Gastroesophageal sphincter (tissue), 4 donors: ENCODE measurements around the gene ITPKA. TPM values are rescaled to one million over a fixed set of nuclear protein-coding genes. Genes with fewer than 3 reads are reported as not detected.

Experiments
- ATAC-seq: fragments of 150-250 bp; one replicate; pipeline ENCODE4 v1.9.1; 2016; ENCODE audit warnings: mild to moderate bottlenecking, moderate library complexity
- H3K27ac ChIP-seq, 4 donors: fragments of 200-600 bp; sonication (generic) in 3 of 4; 1 replicate in 3 of 4; 2 replicates in 1 of 4; pipeline ENCODE4 v1.5.1; 2016 to 2019
- H3K27me3 ChIP-seq: fragments of 200-600 bp; sonication (generic); one replicate; pipeline ENCODE4 v1.5.1; 2019
- H3K36me3 ChIP-seq, 2 donors: fragments of 200-600 bp; sonication (generic); one replicate each; pipeline ENCODE4 v1.5.1; 2019; ENCODE audit warnings: control low read depth in 1 of 2
- H3K4me1 ChIP-seq, 3 donors: fragments of 200-600 bp; sonication (generic); 1 replicate in 2 of 3; 2 replicates in 1 of 3; pipeline ENCODE4 v1.5.1; 2016 to 2019; ENCODE audit warnings: control low read depth in 2 of 3
- H3K4me3 ChIP-seq, 2 donors: fragments of 200-600 bp; sonication (generic); one replicate each; pipeline ENCODE4 v1.5.1; 2019; ENCODE audit warnings: mild to moderate bottlenecking in 1 of 2, moderate library complexity in 1 of 2
- H3K9me3 ChIP-seq, 3 donors: fragments of 200-600 bp; sonication (generic); one replicate each; pipeline ENCODE4 v1.5.1; 2017 to 2019; ENCODE audit warnings: control low read depth in 2 of 3
- CTCF ChIP-seq, 4 experiments: fragments of 200-600 bp in 2 of 4; fragments of 450-650 bp in 2 of 4; sonication (generic) in 1 of 4; IDR thresholded peaks; one replicate each; pipeline ENCODE4 v1.5.1; 2017 to 2019; ENCODE audit warnings: antibody characterized with exemption in 4 of 4, mild to moderate bottlenecking in 2 of 4, moderate library complexity in 2 of 4
- EP300 ChIP-seq: sonication (generic); formaldehyde crosslinking; IDR thresholded peaks from one replicate; pipeline ENCODE4 v1.6.1; 2017; ENCODE audit warnings: antibody characterized with exemption, mild to moderate bottlenecking
- POLR2A ChIP-seq, 2 donors: fragments of 450-650 bp; IDR thresholded peaks; one replicate each; pipeline ENCODE4 v1.6.1; 2017; ENCODE audit warnings: antibody characterized with exemption in 2 of 2, mild to moderate bottlenecking in 2 of 2, moderate library complexity in 1 of 2
- POLR2AphosphoS5 ChIP-seq: sonication (generic); formaldehyde crosslinking; IDR thresholded peaks from one replicate; pipeline ENCODE4 v1.6.1; 2017; ENCODE audit warnings: antibody characterized with exemption
- WGBS, 2 donors: methylation state at CpG; one replicate each; pipeline ENCODE4 v1.1.5; 2018; ENCODE audit warnings: low coverage in 1 of 2; 5-methylcytosine and 5-hydroxymethylcytosine counted together
- total RNA-seq, 4 donors: library from RNA; depleted of rRNA; stranded (reverse); fragments of >200 nt; gene quantifications; one replicate each; pipeline ENCODE4 v1.1.0, GENCODE V29; 2016

Gene ITPKA
- total RNA-seq, 4 donors from 2014 or later, result 0.85 to 1.2 (median 0.94) TPM; not detected in 1

DNA sequence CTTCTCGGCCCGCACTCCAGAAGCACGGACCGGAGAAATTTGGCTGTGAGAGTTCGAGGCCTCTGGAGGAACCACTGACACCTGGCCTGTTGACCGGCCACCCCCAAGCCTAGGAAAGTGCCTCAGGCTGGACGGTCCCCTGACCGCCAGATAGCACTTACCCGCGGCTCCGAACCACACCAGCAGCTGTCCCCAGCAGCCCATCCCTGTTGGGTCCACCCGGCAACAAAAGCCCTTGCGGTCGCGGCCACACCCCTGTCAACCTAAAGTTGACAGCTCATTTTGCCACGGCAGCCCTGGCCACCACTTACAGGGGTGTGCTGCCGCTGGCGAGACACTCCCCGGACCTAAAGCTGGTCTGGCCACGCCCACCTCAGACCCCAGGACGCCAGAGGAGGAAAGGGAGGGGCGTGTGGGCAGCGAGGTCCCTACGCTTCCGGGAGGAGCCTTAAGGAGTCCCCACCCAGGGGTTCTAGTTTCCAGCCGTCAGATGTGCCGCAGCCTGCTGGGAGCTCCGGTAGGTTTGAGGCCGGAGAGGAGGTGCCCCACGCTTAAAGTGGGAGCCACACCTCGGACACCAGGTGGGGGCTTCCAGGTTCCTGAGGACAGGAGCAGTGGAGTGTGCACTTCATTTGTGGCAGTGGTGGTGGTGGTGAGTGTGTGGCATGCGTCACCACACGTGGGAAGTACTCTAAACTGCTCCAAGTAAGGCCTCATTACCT, 20.0 kb downstream of the ITPKA start, which contains the start of gene LTK:
TSS of gene LTK (minus strand) at position 322 of the 722 bp plus-strand sequence. CDS start at position 204, 118 bp downstream.
- H3K4me3 ChIP-seq, result peak within 1 kb of the TSS in 1 of 2 donors; percentile 45
- H3K9me3 ChIP-seq, result no peaks in the 10 kb centered on the region
- H3K27me3 ChIP-seq, result peaks cover 47% of the 10 kb centered on the region
- WGBS, 2 donors, result 56% methylated on average over 2 of the region's 33 CpGs; no CpG with 5 or more reads in 1 of the 2 donors
- H3K27ac ChIP-seq, result no peak within 1 kb of the TSS
- peak; percentile 42 for ATAC-seq
- peaks cover 0 to 15% of the 10 kb centered on the region in 2 donors for H3K36me3 ChIP-seq
- TF ChIP-seq CTCF (IDR thresholded peaks at IDR 0.05) (no peak), POLR2AphosphoS5 (no peak), EP300 (no peak), POLR2A (IDR thresholded peaks at IDR 0.05) (no peak)
- H3K4me1 ChIP-seq, result peaks cover 0 to 31% (median 26%) of the 10 kb centered on the region in 3 donors

- no peak for ATAC-seq
- 90 to 94% methylated on average over 5 to 6 of the region's 8 CpGs for WGBS, 2 donors
Observed at GRCh38 chr15:41517895-41518449, 24.3 kb downstream of the ITPKA start.

GRCh38 chr15:41520636-41521035, 27.0 kb downstream of the ITPKA start:
- Histone ChIP-seq H3K9me3 (no peaks in the 10 kb centered on the region), H3K27me3 (no peaks in the 10 kb centered on the region), H3K36me3 (peaks cover 0 to 75% of the 10 kb centered on the region in 2 donors), H3K4me3 (no peak overlapping the region), H3K27ac (no peak overlapping the region), H3K4me1 (no peaks in the 10 kb centered on the region)
- TF ChIP-seq EP300, result no peak
- TF ChIP-seq POLR2A (IDR thresholded peaks at IDR 0.05), result no peak
- TF ChIP-seq POLR2AphosphoS5, result no peak
- no peak for TF ChIP-seq CTCF (IDR thresholded peaks at IDR 0.05)
- ATAC-seq, result no peak
- WGBS, 2 donors, result 100% methylated on average over 1 of the region's 17 CpGs; no CpG with 5 or more reads in 1 of the 2 donors

More at GRCh38 chr15:41517895-41518449, 24.3 kb downstream of the ITPKA start:
- H3K9me3 ChIP-seq, result no peaks in the 10 kb centered on the region
- H3K36me3 ChIP-seq, result peaks cover 0 to 48% of the 10 kb centered on the region in 2 donors
- TF ChIP-seq EP300 (no peak), CTCF (IDR thresholded peaks at IDR 0.05) (no peak), POLR2AphosphoS5 (no peak), POLR2A (IDR thresholded peaks at IDR 0.05) (no peak)
- H3K27me3 ChIP-seq, result peaks cover 16% of the 10 kb centered on the region
- peaks cover 0 to 11% (median 8%) of the 10 kb centered on the region in 3 donors for H3K4me1 ChIP-seq
- no peak overlapping the region for H3K4me3 ChIP-seq
- no peak overlapping the region for H3K27ac ChIP-seq

DNA sequence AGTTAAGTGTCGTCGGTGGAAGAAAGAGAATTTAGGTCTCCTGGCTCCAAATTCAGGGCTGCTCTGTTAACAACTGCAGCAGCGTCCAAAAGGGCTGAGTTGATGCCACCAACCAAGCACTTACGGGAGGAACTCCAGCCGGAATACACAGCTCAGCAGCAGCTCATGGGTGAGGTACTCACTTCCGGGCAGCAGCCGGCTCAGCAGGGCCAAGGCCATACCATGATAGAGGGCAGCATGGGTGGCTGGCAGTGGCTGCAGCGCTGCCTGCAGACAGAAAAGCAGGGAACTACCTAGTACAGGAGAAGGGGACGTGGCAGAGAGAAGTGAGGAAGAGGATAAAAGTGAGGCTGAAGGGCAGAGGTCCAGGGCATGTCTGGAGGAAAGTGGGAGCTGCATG, 27.9 kb downstream of the ITPKA start:
- TF ChIP-seq EP300 (no peak), POLR2AphosphoS5 (no peak), POLR2A (IDR thresholded peaks at IDR 0.05) (no peak), CTCF (IDR thresholded peaks at IDR 0.05) (no peak)
- H3K27me3 ChIP-seq, result no peaks in the 10 kb centered on the region
- no peak overlapping the region for H3K27ac ChIP-seq
- WGBS, 2 donors, result 72% methylated on average over 4 of the region's 9 CpGs; no CpG with 5 or more reads in 1 of the 2 donors
- H3K4me3 ChIP-seq, result no peak overlapping the region
- peaks cover 0 to 85% of the 10 kb centered on the region in 2 donors for H3K36me3 ChIP-seq
- H3K9me3 ChIP-seq, result no peaks in the 10 kb centered on the region
- ATAC-seq, result no peak
- H3K4me1 ChIP-seq, result no peaks in the 10 kb centered on the region
